Cardiac muscle cell (in vitro differentiated cells and primary cell): Measurements from ENCODE around the gene CASZ1. TPM values are rescaled to one million over a fixed set of nuclear protein-coding genes. Genes with fewer than 3 reads are reported as not detected.

ENCODE experiments used
- DNase-seq, 2 donors: peaks; one replicate each; pipeline versions ENCODE4 v3.0.0 to v3.0.0-alpha.2; 2010 to 2017; ENCODE audit warnings: low read depth in 1 of 2, low spot score in 1 of 2
- H3K27ac ChIP-seq: fragments of 200-600 bp; sonication (generic); 2 replicates; pipeline ENCODE4 v1.5.1; 2016
- H3K27me3 ChIP-seq: fragments of 200-600 bp; sonication (generic); 2 replicates; pipeline ENCODE4 v1.6.0; 2016; ENCODE audit warnings: control low read depth
- H3K36me3 ChIP-seq: fragments of 200-600 bp; sonication (generic); 2 replicates; pipeline ENCODE4 v1.5.1; 2016; ENCODE audit warnings: control low read depth
- H3K4me1 ChIP-seq: fragments of 200-600 bp; sonication (generic); 2 replicates; pipeline ENCODE4 v1.8.1; 2017; ENCODE audit warnings: low read depth, mild to moderate bottlenecking, mixed run types
- H3K4me3 ChIP-seq: fragments of 200-600 bp; sonication (generic); 2 replicates; pipeline ENCODE4 v1.5.1; 2016; ENCODE audit warnings: mild to moderate bottlenecking
- H3K9me3 ChIP-seq: fragments of 200-600 bp; sonication (generic); 2 replicates; pipeline ENCODE4 v1.5.1; 2017; ENCODE audit warnings: low read depth, mild to moderate bottlenecking, control low read depth
- CTCF ChIP-seq: IDR thresholded peaks from 2 replicates; pipeline ENCODE4 v1.5.1; 2012; ENCODE audit warnings: low read depth, mild to moderate bottlenecking, low read length
- polyA plus RNA-seq: library from polyadenylated mRNA; unstranded; fragments of >200 nt; fragmentation: Nextera tagmentation; extraction: Ambion mirVana; gene quantifications from 2 replicates; pipeline ENCODE4 v1.2.1, GENCODE V29; 2016
- total RNA-seq: library from RNA; depleted of rRNA; stranded (reverse); fragments of >200 nt; gene quantifications from 2 replicates; pipeline ENCODE4 v1.2.3, GENCODE V29; 2016

The CASZ1 gene
- total and polyA plus RNA-seq, 2 experiments from 2014 or later = 53.5 to 87.3 TPM

GRCh38 chr1:10676963-10677362 lies 119.5 kb downstream of the CASZ1 start:
- Histone ChIP-seq H3K4me1 (peaks cover 52% of the 10 kb centered on the region), H3K27me3 (no peaks in the 10 kb centered on the region)

GRCh38 chr1:10675813-10676212 lies 120.6 kb downstream of the CASZ1 start:
- DNase-seq = no peak
- Histone ChIP-seq H3K4me1 (peaks cover 53% of the 10 kb centered on the region), H3K9me3 (no peaks in the 10 kb centered on the region), H3K36me3 (no peaks in the 10 kb centered on the region), H3K4me3 (no peak overlapping the region), H3K27ac (no peak overlapping the region), H3K27me3 (no peaks in the 10 kb centered on the region)
- no peak for TF ChIP-seq CTCF

More at GRCh38 chr1:10676963-10677362, 119.5 kb downstream of the CASZ1 start:
- Histone ChIP-seq H3K4me3 (no peak overlapping the region), H3K27ac (peak overlapping the region; percentile 77), H3K36me3 (no peaks in the 10 kb centered on the region), H3K9me3 (no peaks in the 10 kb centered on the region)
- TF ChIP-seq CTCF = no peak
- no peak for DNase-seq

GRCh38 chr1:10674700-10675609 lies 121.5 kb downstream of the CASZ1 start:
- Histone ChIP-seq H3K36me3 (no peaks in the 10 kb centered on the region), H3K27ac (peak overlapping the region; percentile 28), H3K4me1 (peaks cover 48% of the 10 kb centered on the region), H3K27me3 (no peaks in the 10 kb centered on the region), H3K9me3 (no peaks in the 10 kb centered on the region), H3K4me3 (no peak overlapping the region)
- no peak for DNase-seq
- TF ChIP-seq CTCF = no peak

GRCh38 chr1:10674222-10674621 lies 122.2 kb downstream of the CASZ1 start:
- no peaks in the 10 kb centered on the region for H3K27me3 ChIP-seq
- H3K4me3 ChIP-seq = no peak overlapping the region
- no peak for DNase-seq
- H3K36me3 ChIP-seq = no peaks in the 10 kb centered on the region
- H3K27ac ChIP-seq = no peak overlapping the region
- peaks cover 46% of the 10 kb centered on the region for H3K4me1 ChIP-seq
- no peak for TF ChIP-seq CTCF
- no peaks in the 10 kb centered on the region for H3K9me3 ChIP-seq

GRCh38 chr1:10673109-10673711 lies 123.2 kb downstream of the CASZ1 start:
- Histone ChIP-seq H3K4me1 (peaks cover 44% of the 10 kb centered on the region), H3K27ac (peak overlapping the region; percentile 26), H3K4me3 (no peak overlapping the region), H3K27me3 (no peaks in the 10 kb centered on the region), H3K36me3 (no peaks in the 10 kb centered on the region), H3K9me3 (no peaks in the 10 kb centered on the region)
- no peak for DNase-seq
- no peak for TF ChIP-seq CTCF
